ENCODE data around the gene NT5DC4.

GRCh38 chr2:112712465-112712864 is 8.4 kb upstream of the NT5DC4 start:
- TF ChIP-seq CTCF (IDR thresholded peaks at IDR 0.05; ENCODE audit: low read length) (no peak), EZH2 (optimal IDR thresholded peaks at IDR 0.05; ENCODE audit: low read depth, low read length) (no peak)

All from MM.1S (cell line).